Neural progenitor cell (in vitro differentiated cells): Measurements from ENCODE around the gene EDN3. TPM values are rescaled to one million over a fixed set of nuclear protein-coding genes. Genes with fewer than 3 reads are reported as not detected.

Experiments
- DNase-seq: peaks from one replicate; pipeline ENCODE4 v3.0.0-alpha.2; 2016; ENCODE audit warnings: low spot score
- H2AFZ ChIP-seq: fragments of 200-600 bp; sonication (generic); replicated peaks from 2 replicates; pipeline ENCODE4 v1.6.1; 2016; ENCODE audit warnings: antibody characterized with exemption
- H3F3A ChIP-seq: fragments of 200-600 bp; sonication (generic); 2 replicates; pipeline ENCODE4 v1.6.1; 2016; ENCODE audit warnings: antibody characterized with exemption, low read depth
- H3K27ac ChIP-seq: fragments of 200-600 bp; sonication (generic); 2 replicates; pipeline ENCODE4 v1.5.1; 2016; ENCODE audit warnings: mild to moderate bottlenecking
- H3K27me3 ChIP-seq: fragments of 200-600 bp; sonication (generic); 2 replicates; pipeline ENCODE4 v1.6.1; 2016; ENCODE audit warnings: mild to moderate bottlenecking, moderate library complexity
- H3K36me3 ChIP-seq: fragments of 200-600 bp; sonication (generic); 2 replicates; pipeline ENCODE4 v1.5.1; 2016
- H3K4me1 ChIP-seq: fragments of 200-600 bp; sonication (generic); 2 replicates; pipeline ENCODE4 v1.6.1; 2016; ENCODE audit warnings: mixed run types
- H3K4me2 ChIP-seq: fragments of 200-600 bp; sonication (generic); 2 replicates; pipeline ENCODE4 v1.6.1; 2016
- H3K4me3 ChIP-seq: fragments of 200-600 bp; sonication (generic); 2 replicates; pipeline ENCODE4 v1.5.1; 2016
- H3K79me2 ChIP-seq: fragments of 200-600 bp; sonication (generic); 2 replicates; pipeline ENCODE4 v1.6.1; 2016; ENCODE audit warnings: low read depth
- H3K9ac ChIP-seq: fragments of 200-600 bp; sonication (generic); 2 replicates; pipeline ENCODE4 v1.6.1; 2016
- H3K9me3 ChIP-seq: fragments of 200-600 bp; sonication (generic); 2 replicates; pipeline ENCODE4 v1.5.1; 2016; ENCODE audit warnings: low read depth
- H4K20me1 ChIP-seq: fragments of 200-600 bp; sonication (generic); 2 replicates; pipeline ENCODE4 v1.6.1; 2016; ENCODE audit warnings: low read depth
- H3K27ac Mint-ChIP-seq: 3 replicates; pipeline ENCODE4 v1.8.0; 2021; ENCODE audit warnings: mixed read lengths
- H3K27me3 Mint-ChIP-seq: 2 replicates; pipeline ENCODE4 v1.8.0; 2022; ENCODE audit warnings: low read depth, mild to moderate bottlenecking, inconsistent platforms, moderate library complexity, mixed read lengths; ENCODE audit not compliant: insufficient read depth
- H3K36me3 Mint-ChIP-seq: 3 replicates; pipeline ENCODE4 v1.8.0; 2021; ENCODE audit warnings: mixed read lengths
- H3K4me1 Mint-ChIP-seq: 3 replicates; pipeline ENCODE4 v1.8.0; 2021; ENCODE audit warnings: mixed read lengths
- H3K4me3 Mint-ChIP-seq: 3 replicates; pipeline ENCODE4 v1.8.0; 2021; ENCODE audit warnings: mild to moderate bottlenecking, moderate library complexity, mixed read lengths
- H3K9me3 Mint-ChIP-seq: 3 replicates; pipeline ENCODE4 v1.8.0; 2020; ENCODE audit warnings: mixed read lengths
- CTCF ChIP-seq: fragments of 200-600 bp; sonication (generic); IDR thresholded peaks from 2 replicates; pipeline ENCODE4 v1.5.1; 2017; ENCODE audit warnings: antibody characterized with exemption, mild to moderate bottlenecking
- EZH2 ChIP-seq: fragments of 200-600 bp; sonication (generic); IDR thresholded peaks from 2 replicates; pipeline ENCODE4 v1.6.1; 2017; ENCODE audit warnings: antibody characterized with exemption, mild to moderate bottlenecking, moderate library complexity
- EZH2phosphoT487 ChIP-seq: fragments of 200-600 bp; sonication (generic); IDR thresholded peaks from 2 replicates; pipeline ENCODE4 v1.6.1; 2017; ENCODE audit warnings: antibody characterized with exemption
- total RNA-seq: library from RNA; depleted of rRNA; stranded (reverse); fragments of >200 nt; gene quantifications from 2 replicates; pipeline ENCODE4 v1.2.3, GENCODE V29; 2015; ENCODE audit warnings: low replicate concordance

The EDN3 gene
- total RNA-seq, 1 donor from 2014 or later = not detected

GRCh38 chr20:59374261-59374660 is 73.8 kb downstream of the EDN3 start:
- no peak overlapping the region for H2AFZ ChIP-seq
- H3K79me2 ChIP-seq = no peaks in the 10 kb centered on the region
- no peak for TF ChIP-seq EZH2
- no peak for TF ChIP-seq CTCF
- TF ChIP-seq EZH2phosphoT487 = no peak
- no peaks in the 10 kb centered on the region for H3K4me1 ChIP-seq
- H3K36me3 ChIP-seq = no peaks in the 10 kb centered on the region
- H3F3A ChIP-seq = no peaks in the 10 kb centered on the region
- H3K27ac Mint-ChIP-seq = no peak overlapping the region
- no peak overlapping the region for H3K27ac ChIP-seq
- H3K27me3 Mint-ChIP-seq = peaks cover 12% of the 10 kb centered on the region
- H3K4me3 Mint-ChIP-seq = no peak overlapping the region
- H3K9ac ChIP-seq = no peak overlapping the region
- H3K4me1 Mint-ChIP-seq = peaks cover 5% of the 10 kb centered on the region
- no peaks in the 10 kb centered on the region for H3K9me3 Mint-ChIP-seq
- no peak for DNase-seq
- H3K4me2 ChIP-seq = no peak overlapping the region
- no peak overlapping the region for H3K4me3 ChIP-seq
- no peaks in the 10 kb centered on the region for H3K27me3 ChIP-seq
- H3K9me3 ChIP-seq = no peaks in the 10 kb centered on the region
- H4K20me1 ChIP-seq = no peaks in the 10 kb centered on the region
- H3K36me3 Mint-ChIP-seq = no peaks in the 10 kb centered on the region

GRCh38 chr20:59375541-59375940 is 75.1 kb downstream of the EDN3 start:
- TF ChIP-seq EZH2 (no peak), CTCF (no peak), EZH2phosphoT487 (no peak)
- H3K4me2 ChIP-seq = no peak overlapping the region
- no peak overlapping the region for H3K9ac ChIP-seq
- H3K27me3 Mint-ChIP-seq = peaks cover 8% of the 10 kb centered on the region
- H3K4me3 Mint-ChIP-seq = no peak overlapping the region
- no peak overlapping the region for H3K4me3 ChIP-seq
- H3K9me3 ChIP-seq = no peaks in the 10 kb centered on the region
- H3K9me3 Mint-ChIP-seq = no peaks in the 10 kb centered on the region
- no peaks in the 10 kb centered on the region for H3K79me2 ChIP-seq
- no peak overlapping the region for H2AFZ ChIP-seq
- H3K4me1 Mint-ChIP-seq = peaks cover 5% of the 10 kb centered on the region
- DNase-seq = no peak
- H3K27ac ChIP-seq = no peak overlapping the region
- no peak overlapping the region for H3K27ac Mint-ChIP-seq
- no peaks in the 10 kb centered on the region for H3K4me1 ChIP-seq
- H3K27me3 ChIP-seq = no peaks in the 10 kb centered on the region
- no peaks in the 10 kb centered on the region for H4K20me1 ChIP-seq
- no peaks in the 10 kb centered on the region for H3K36me3 Mint-ChIP-seq
- H3F3A ChIP-seq = no peaks in the 10 kb centered on the region
- no peaks in the 10 kb centered on the region for H3K36me3 ChIP-seq

Other genes starting within 250 kb of the EDN3 start
- not detected in 2 replicates for gene ZNF831, start 136.8 kb upstream of the EDN3 start, total RNA-seq